Tibial nerve (tissue), 3 donors: ENCODE results near the gene RNFT2.

Experiments used
- POLR2A ChIP-seq, 2 donors: fragments of 450-650 bp; IDR thresholded peaks; one replicate each; pipeline ENCODE4 v1.6.1; 2017; ENCODE audit warnings: antibody characterized with exemption in 2 of 2, mild to moderate bottlenecking in 2 of 2, moderate library complexity in 2 of 2
- TF ChIP-seq, protein P1 (sequence below), 5 experiments: fragments of 200-600 bp in 3 of 5; fragments of 450-650 bp in 2 of 5; sonication (generic) in 3 of 5; IDR thresholded peaks; one replicate each; pipeline ENCODE4 v1.5.1; 2016 to 2019; ENCODE audit warnings: antibody characterized with exemption in 5 of 5, mild to moderate bottlenecking in 3 of 5, moderate library complexity in 2 of 5

DNA sequence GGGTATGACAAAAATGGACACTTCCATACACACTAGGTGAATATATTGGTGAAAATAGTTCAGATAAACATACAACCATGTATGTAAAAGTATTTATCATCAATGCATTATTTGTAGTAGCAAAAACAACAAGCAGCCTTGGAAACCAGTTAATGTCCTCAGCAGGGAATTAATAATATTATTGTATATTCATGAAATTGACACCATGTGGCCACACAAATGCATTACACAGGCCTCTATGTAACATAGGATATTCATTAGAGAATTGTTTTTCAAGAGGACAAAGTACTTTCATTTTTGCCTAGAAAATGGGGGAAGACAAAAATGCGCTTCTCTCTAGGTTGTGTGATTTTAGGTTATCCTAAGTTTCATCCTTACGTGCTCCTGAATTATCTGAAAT lies 24.6 kb upstream of the RNFT2 start:
- TF ChIP-seq, protein P1, sequence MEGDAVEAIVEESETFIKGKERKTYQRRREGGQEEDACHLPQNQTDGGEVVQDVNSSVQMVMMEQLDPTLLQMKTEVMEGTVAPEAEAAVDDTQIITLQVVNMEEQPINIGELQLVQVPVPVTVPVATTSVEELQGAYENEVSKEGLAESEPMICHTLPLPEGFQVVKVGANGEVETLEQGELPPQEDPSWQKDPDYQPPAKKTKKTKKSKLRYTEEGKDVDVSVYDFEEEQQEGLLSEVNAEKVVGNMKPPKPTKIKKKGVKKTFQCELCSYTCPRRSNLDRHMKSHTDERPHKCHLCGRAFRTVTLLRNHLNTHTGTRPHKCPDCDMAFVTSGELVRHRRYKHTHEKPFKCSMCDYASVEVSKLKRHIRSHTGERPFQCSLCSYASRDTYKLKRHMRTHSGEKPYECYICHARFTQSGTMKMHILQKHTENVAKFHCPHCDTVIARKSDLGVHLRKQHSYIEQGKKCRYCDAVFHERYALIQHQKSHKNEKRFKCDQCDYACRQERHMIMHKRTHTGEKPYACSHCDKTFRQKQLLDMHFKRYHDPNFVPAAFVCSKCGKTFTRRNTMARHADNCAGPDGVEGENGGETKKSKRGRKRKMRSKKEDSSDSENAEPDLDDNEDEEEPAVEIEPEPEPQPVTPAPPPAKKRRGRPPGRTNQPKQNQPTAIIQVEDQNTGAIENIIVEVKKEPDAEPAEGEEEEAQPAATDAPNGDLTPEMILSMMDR (IDR thresholded peaks at IDR 0.05), result no peak
- TF ChIP-seq POLR2A (IDR thresholded peaks at IDR 0.05), result no peak
